Measurements from ENCODE around the gene TYMS.

DNA sequence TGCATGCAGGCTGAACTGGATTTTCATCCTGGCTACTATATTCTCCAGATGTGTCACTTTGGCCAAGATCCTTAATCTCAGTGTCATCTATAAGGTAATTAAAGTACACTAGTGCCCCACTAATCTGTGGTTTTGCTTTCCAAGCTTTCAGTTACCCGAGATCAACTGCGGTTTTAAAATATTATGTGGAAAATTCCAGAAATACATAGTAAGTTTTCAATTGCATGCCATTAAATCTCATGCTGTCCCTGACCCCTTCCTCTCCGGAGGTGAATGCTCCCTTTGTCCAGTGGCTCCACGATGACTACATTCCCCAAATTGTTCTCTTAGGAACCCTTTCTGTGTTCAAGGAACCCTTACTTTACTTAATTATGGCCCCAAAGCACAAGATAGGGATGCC is 5.3 kb upstream of the TYMS start:
- no peak for TF ChIP-seq RAD21 (IDR thresholded peaks at IDR 0.05; ENCODE audit: low read depth)
- no peak for TF ChIP-seq EP300 (IDR thresholded peaks at IDR 0.05; ENCODE audit: borderline replicate concordance)
- no peak for TF ChIP-seq CREB1 (IDR thresholded peaks at IDR 0.05; ENCODE audit: low read depth)
- no peak for TF ChIP-seq TEAD4 (IDR thresholded peaks at IDR 0.05)
- TF ChIP-seq, protein P1, sequence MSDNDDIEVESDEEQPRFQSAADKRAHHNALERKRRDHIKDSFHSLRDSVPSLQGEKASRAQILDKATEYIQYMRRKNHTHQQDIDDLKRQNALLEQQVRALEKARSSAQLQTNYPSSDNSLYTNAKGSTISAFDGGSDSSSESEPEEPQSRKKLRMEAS (IDR thresholded peaks at IDR 0.05), result no peak
- no peak for TF ChIP-seq NFIC (IDR thresholded peaks at IDR 0.05)
- no peak for TF ChIP-seq CEBPB (IDR thresholded peaks at IDR 0.05)
- no peak for TF ChIP-seq YY1 (IDR thresholded peaks at IDR 0.05; ENCODE audit: low read depth)
- no peak for TF ChIP-seq TAF1 (IDR thresholded peaks at IDR 0.05; ENCODE audit: low read depth)
- TF ChIP-seq TCF12 (IDR thresholded peaks at IDR 0.05; ENCODE audit: low read depth), result no peak
- TF ChIP-seq, protein P2, sequence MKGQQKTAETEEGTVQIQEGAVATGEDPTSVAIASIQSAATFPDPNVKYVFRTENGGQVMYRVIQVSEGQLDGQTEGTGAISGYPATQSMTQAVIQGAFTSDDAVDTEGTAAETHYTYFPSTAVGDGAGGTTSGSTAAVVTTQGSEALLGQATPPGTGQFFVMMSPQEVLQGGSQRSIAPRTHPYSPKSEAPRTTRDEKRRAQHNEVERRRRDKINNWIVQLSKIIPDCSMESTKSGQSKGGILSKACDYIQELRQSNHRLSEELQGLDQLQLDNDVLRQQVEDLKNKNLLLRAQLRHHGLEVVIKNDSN (IDR thresholded peaks at IDR 0.05), result no peak
- TF ChIP-seq, protein P3, sequence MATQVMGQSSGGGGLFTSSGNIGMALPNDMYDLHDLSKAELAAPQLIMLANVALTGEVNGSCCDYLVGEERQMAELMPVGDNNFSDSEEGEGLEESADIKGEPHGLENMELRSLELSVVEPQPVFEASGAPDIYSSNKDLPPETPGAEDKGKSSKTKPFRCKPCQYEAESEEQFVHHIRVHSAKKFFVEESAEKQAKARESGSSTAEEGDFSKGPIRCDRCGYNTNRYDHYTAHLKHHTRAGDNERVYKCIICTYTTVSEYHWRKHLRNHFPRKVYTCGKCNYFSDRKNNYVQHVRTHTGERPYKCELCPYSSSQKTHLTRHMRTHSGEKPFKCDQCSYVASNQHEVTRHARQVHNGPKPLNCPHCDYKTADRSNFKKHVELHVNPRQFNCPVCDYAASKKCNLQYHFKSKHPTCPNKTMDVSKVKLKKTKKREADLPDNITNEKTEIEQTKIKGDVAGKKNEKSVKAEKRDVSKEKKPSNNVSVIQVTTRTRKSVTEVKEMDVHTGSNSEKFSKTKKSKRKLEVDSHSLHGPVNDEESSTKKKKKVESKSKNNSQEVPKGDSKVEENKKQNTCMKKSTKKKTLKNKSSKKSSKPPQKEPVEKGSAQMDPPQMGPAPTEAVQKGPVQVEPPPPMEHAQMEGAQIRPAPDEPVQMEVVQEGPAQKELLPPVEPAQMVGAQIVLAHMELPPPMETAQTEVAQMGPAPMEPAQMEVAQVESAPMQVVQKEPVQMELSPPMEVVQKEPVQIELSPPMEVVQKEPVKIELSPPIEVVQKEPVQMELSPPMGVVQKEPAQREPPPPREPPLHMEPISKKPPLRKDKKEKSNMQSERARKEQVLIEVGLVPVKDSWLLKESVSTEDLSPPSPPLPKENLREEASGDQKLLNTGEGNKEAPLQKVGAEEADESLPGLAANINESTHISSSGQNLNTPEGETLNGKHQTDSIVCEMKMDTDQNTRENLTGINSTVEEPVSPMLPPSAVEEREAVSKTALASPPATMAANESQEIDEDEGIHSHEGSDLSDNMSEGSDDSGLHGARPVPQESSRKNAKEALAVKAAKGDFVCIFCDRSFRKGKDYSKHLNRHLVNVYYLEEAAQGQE (IDR thresholded peaks at IDR 0.05; ENCODE audit: low read depth), result no peak
- TF ChIP-seq ZBTB7A (IDR thresholded peaks at IDR 0.05; ENCODE audit: low read depth), result no peak
- no peak for TF ChIP-seq FOXM1 (IDR thresholded peaks at IDR 0.05; ENCODE audit: borderline replicate concordance, low read depth)
